HG02763 (cell line): ENCODE measurements around the gene CRYGD.
A peak's percentile ranks its signal among the peaks of the same experiment; 100 is the strongest.

ENCODE experiments used
- ATAC-seq: cut with Tn5 transposase; IDR thresholded peaks from one replicate; pipeline ENCODE4 v1.9.1; 2021; ENCODE audit warnings: mild to moderate bottlenecking, moderate library complexity; ENCODE audit not compliant: unreplicated experiment

The CRYGD gene

DNA sequence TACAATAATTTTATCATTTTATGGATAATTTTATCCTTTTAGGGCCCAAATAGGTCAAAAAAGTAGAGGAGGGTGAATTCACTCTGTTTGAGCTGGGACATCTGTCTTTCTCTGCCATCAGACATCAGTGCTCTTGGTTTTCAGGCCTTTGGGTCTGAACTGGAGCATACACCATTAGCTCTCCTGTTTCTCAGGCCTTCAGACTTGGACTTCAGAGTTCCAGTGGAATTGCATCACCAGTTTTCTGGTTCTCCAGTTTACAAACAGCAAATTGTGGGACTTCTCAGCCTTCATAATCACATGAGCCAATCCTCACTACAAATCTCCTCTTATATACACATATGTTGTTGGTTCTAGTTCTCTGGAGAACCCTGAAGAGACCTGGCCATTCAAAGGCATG, 33.9 kb downstream of the CRYGD start:
- ATAC-seq, result no peak

DNA sequence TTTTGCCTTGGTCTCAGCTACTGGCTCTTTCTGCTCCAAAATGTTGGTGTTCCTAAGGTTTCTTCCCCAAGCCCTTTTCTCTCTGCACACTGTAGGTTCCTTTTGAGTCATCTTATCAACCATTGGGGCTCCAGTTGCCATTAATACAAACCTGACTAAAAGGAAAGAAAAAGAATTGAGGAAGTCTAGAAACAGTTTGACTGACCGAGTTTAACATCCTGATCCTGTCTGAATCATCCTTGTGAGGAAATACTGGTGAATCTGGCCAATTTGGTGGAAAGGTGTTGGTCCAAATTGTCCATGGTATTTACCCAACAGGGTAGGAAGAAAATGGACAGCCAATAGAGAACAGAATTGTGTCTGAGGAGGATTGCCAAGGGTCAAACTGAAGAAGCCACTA, 38.3 kb downstream of the CRYGD start:
- no peak for ATAC-seq

DNA sequence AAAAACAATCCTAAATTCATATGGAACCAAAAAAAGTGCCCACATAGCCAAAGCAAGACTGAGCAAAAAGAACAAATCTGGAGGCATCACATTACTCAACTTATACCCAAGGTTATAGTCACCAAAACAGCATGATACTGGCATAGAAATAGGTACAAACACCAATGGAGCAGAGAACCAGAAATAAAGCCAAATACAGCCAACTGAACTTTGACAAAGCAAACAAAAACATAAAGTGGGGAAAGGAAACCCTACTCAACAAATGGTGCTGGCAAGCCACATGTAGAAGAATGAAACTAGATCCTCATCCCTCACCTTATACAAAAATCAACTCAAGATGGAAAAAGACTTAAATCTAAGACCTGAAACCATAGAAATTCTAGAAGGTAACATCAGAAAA, 40.5 kb downstream of the CRYGD start:
- ATAC-seq, result no peak

DNA sequence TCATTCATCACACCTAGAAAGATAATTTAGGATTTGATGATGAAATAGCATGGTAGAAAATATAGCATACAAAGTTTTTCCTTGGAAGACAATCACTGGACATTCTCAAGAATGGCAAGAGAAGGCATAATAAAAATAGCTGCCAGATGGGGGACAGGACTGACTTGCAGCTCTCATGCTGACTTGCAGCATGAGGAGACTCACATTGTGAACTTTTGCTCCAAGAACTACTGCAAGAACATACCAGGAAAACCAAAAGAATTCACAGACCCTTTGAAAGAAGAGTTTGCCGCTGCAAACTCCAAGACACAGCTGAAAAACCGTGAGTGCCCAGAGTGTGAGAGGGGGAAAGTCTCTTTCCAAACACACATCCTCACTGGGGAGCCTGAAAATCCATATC, 47.0 kb downstream of the CRYGD start:
- no peak for ATAC-seq

DNA sequence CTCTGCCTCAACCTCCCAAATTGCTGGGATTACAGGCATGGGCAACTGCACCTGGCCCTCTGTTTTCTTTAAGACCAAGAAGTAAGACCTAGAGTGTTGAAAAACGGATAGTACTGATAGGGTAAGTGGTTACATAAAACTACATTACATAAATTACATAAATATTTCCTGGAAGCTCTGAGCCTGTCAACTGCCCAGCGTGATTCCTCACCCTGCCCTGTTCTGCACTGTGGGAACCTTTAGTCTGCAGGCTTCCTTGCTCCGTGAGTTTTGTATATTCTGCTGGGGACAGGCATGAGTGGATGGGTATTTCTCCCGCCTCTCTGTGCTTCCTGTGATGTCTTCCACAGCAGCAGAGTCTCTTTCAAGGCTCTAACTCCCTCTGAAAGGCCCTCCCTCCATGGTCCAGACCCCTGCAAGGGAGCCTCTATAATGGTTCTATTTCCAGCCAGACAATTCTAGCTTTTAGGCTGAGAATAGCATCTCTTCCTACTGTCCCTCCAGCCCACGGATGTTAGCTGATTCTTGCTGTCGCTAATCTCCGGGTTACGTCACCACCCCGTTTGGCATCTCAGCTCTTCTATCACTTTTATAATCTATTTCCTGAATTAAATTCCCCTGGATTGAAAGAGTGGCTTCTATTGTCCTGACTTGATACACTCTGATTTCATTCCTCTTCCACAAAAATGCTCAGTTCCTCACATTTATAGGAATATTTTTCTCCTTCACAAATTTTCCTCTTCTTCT, 49.5 kb downstream of the CRYGD start:
- no peak for ATAC-seq

DNA sequence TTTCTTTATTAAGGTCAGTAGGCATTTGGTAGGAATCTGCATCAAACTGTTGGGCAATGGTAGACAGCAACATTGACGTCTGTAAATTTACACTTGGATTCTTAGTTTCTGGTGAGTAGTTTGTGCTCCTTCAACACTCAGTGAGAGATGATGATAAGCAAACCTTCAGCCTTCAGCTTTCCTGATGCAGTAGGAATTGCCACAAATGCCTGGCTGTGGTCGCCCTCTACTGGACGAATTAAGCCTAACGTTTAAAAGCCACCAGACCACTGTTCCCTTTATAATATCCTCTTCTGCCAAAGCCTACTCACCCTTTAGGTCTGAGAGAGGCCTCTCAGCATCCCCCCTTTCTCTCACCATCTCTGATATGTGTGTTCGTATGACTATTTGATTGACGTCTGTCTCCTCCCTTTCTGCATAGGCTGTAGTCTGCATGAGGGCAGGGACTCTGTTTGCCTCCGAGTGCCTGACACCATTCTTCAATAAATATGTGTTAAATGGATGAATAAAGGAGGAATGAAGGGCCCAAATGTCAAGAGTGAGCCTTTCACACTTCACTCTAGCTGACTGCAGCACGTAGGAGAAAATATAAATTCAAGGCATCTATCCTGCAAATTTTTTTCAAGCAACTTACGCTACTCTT, 52.0 kb downstream of the CRYGD start:
- peak; percentile 74 for ATAC-seq
